Neural progenitor cell (in vitro differentiated cells): ENCODE measurements around the gene TSPAN5. TPM values are rescaled to one million over a fixed set of nuclear protein-coding genes. Genes with fewer than 3 reads are reported as not detected.

Source experiments
- DNase-seq: peaks from one replicate; pipeline ENCODE4 v3.0.0-alpha.2; 2016; ENCODE audit warnings: low spot score
- H2AFZ ChIP-seq: fragments of 200-600 bp; sonication (generic); replicated peaks from 2 replicates; pipeline ENCODE4 v1.6.1; 2016; ENCODE audit warnings: antibody characterized with exemption
- H3F3A ChIP-seq: fragments of 200-600 bp; sonication (generic); 2 replicates; pipeline ENCODE4 v1.6.1; 2016; ENCODE audit warnings: antibody characterized with exemption, low read depth
- H3K27ac ChIP-seq: fragments of 200-600 bp; sonication (generic); 2 replicates; pipeline ENCODE4 v1.5.1; 2016; ENCODE audit warnings: mild to moderate bottlenecking
- H3K27me3 ChIP-seq: fragments of 200-600 bp; sonication (generic); 2 replicates; pipeline ENCODE4 v1.6.1; 2016; ENCODE audit warnings: mild to moderate bottlenecking, moderate library complexity
- H3K36me3 ChIP-seq: fragments of 200-600 bp; sonication (generic); 2 replicates; pipeline ENCODE4 v1.5.1; 2016
- H3K4me1 ChIP-seq: fragments of 200-600 bp; sonication (generic); 2 replicates; pipeline ENCODE4 v1.6.1; 2016; ENCODE audit warnings: mixed run types
- H3K4me2 ChIP-seq: fragments of 200-600 bp; sonication (generic); 2 replicates; pipeline ENCODE4 v1.6.1; 2016
- H3K4me3 ChIP-seq: fragments of 200-600 bp; sonication (generic); 2 replicates; pipeline ENCODE4 v1.5.1; 2016
- H3K79me2 ChIP-seq: fragments of 200-600 bp; sonication (generic); 2 replicates; pipeline ENCODE4 v1.6.1; 2016; ENCODE audit warnings: low read depth
- H3K9ac ChIP-seq: fragments of 200-600 bp; sonication (generic); 2 replicates; pipeline ENCODE4 v1.6.1; 2016
- H3K9me3 ChIP-seq: fragments of 200-600 bp; sonication (generic); 2 replicates; pipeline ENCODE4 v1.5.1; 2016; ENCODE audit warnings: low read depth
- H4K20me1 ChIP-seq: fragments of 200-600 bp; sonication (generic); 2 replicates; pipeline ENCODE4 v1.6.1; 2016; ENCODE audit warnings: low read depth
- H3K27ac Mint-ChIP-seq: 3 replicates; pipeline ENCODE4 v1.8.0; 2021; ENCODE audit warnings: mixed read lengths
- H3K27me3 Mint-ChIP-seq: 2 replicates; pipeline ENCODE4 v1.8.0; 2022; ENCODE audit warnings: low read depth, mild to moderate bottlenecking, inconsistent platforms, moderate library complexity, mixed read lengths; ENCODE audit not compliant: insufficient read depth
- H3K36me3 Mint-ChIP-seq: 3 replicates; pipeline ENCODE4 v1.8.0; 2021; ENCODE audit warnings: mixed read lengths
- H3K4me1 Mint-ChIP-seq: 3 replicates; pipeline ENCODE4 v1.8.0; 2021; ENCODE audit warnings: mixed read lengths
- H3K4me3 Mint-ChIP-seq: 3 replicates; pipeline ENCODE4 v1.8.0; 2021; ENCODE audit warnings: mild to moderate bottlenecking, moderate library complexity, mixed read lengths
- H3K9me3 Mint-ChIP-seq: 3 replicates; pipeline ENCODE4 v1.8.0; 2020; ENCODE audit warnings: mixed read lengths
- CTCF ChIP-seq: fragments of 200-600 bp; sonication (generic); IDR thresholded peaks from 2 replicates; pipeline ENCODE4 v1.5.1; 2017; ENCODE audit warnings: antibody characterized with exemption, mild to moderate bottlenecking
- EZH2 ChIP-seq: fragments of 200-600 bp; sonication (generic); IDR thresholded peaks from 2 replicates; pipeline ENCODE4 v1.6.1; 2017; ENCODE audit warnings: antibody characterized with exemption, mild to moderate bottlenecking, moderate library complexity
- EZH2phosphoT487 ChIP-seq: fragments of 200-600 bp; sonication (generic); IDR thresholded peaks from 2 replicates; pipeline ENCODE4 v1.6.1; 2017; ENCODE audit warnings: antibody characterized with exemption
- total RNA-seq: library from RNA; depleted of rRNA; stranded (reverse); fragments of >200 nt; gene quantifications from 2 replicates; pipeline ENCODE4 v1.2.3, GENCODE V29; 2015; ENCODE audit warnings: low replicate concordance

Gene TSPAN5
- total RNA-seq, 1 donor from 2014 or later: 34.9 TPM

- H3K9ac ChIP-seq: no peak overlapping the region
- TF ChIP-seq CTCF (no peak), EZH2phosphoT487 (no peak), EZH2 (no peak)
- Mint-ChIP-seq H3K4me1 (peaks cover 31% of the 10 kb centered on the region), H3K27me3 (peaks cover 6% of the 10 kb centered on the region), H3K27ac (no peak overlapping the region), H3K4me3 (no peak overlapping the region), H3K36me3 (peaks cover 9% of the 10 kb centered on the region), H3K9me3 (no peaks in the 10 kb centered on the region)
- no peak overlapping the region for H3K4me2 ChIP-seq
- H2AFZ ChIP-seq: no peak overlapping the region
- H3K36me3 ChIP-seq: no peaks in the 10 kb centered on the region
- H3K9me3 ChIP-seq: no peaks in the 10 kb centered on the region
- peaks cover 32% of the 10 kb centered on the region for H3K4me1 ChIP-seq
- peaks cover 15% of the 10 kb centered on the region for H4K20me1 ChIP-seq
- DNase-seq: no peak
- H3K27me3 ChIP-seq: no peaks in the 10 kb centered on the region
- H3F3A ChIP-seq: peaks cover 10% of the 10 kb centered on the region
- H3K79me2 ChIP-seq: peaks cover 29% of the 10 kb centered on the region
- no peak overlapping the region for H3K27ac ChIP-seq
- no peak overlapping the region for H3K4me3 ChIP-seq
These were observed 90.8 kb downstream of the TSPAN5 start for GRCh38 chr4:98567611-98568010.

- Histone ChIP-seq H3K27ac (peak overlapping the region; percentile 7), H3K4me3 (no peak overlapping the region), H2AFZ (no peak overlapping the region), H3K9me3 (no peaks in the 10 kb centered on the region), H3K27me3 (no peaks in the 10 kb centered on the region), H3K9ac (no peak overlapping the region), H3K36me3 (no peaks in the 10 kb centered on the region), H3F3A (peaks cover 10% of the 10 kb centered on the region), H3K4me2 (no peak overlapping the region), H3K4me1 (peaks cover 32% of the 10 kb centered on the region), H3K79me2 (peaks cover 29% of the 10 kb centered on the region), H4K20me1 (peaks cover 15% of the 10 kb centered on the region)
- peak overlapping the region; percentile 3 for H3K27ac Mint-ChIP-seq
- H3K4me3 Mint-ChIP-seq: peak overlapping the region; percentile 37
- peaks cover 27% of the 10 kb centered on the region for H3K4me1 Mint-ChIP-seq
- DNase-seq: no peak
- peaks cover under 1% of the 10 kb centered on the region for H3K27me3 Mint-ChIP-seq
- no peaks in the 10 kb centered on the region for H3K9me3 Mint-ChIP-seq
- no peak for TF ChIP-seq CTCF
- no peak for TF ChIP-seq EZH2phosphoT487
- TF ChIP-seq EZH2: no peak
- H3K36me3 Mint-ChIP-seq: peaks cover 12% of the 10 kb centered on the region
These were observed 91.9 kb downstream of the TSPAN5 start for GRCh38 chr4:98566361-98567008.

- no peak overlapping the region for H3K27ac Mint-ChIP-seq
- no peaks in the 10 kb centered on the region for H3K9me3 Mint-ChIP-seq
- Histone ChIP-seq H3K4me3 (no peak overlapping the region), H3K27ac (peak overlapping the region; percentile 0), H3K4me1 (peaks cover 32% of the 10 kb centered on the region), H3K27me3 (no peaks in the 10 kb centered on the region), H3K9ac (no peak overlapping the region), H2AFZ (no peak overlapping the region), H4K20me1 (peaks cover 15% of the 10 kb centered on the region), H3F3A (peaks cover 10% of the 10 kb centered on the region), H3K9me3 (no peaks in the 10 kb centered on the region), H3K4me2 (no peak overlapping the region), H3K36me3 (no peaks in the 10 kb centered on the region), H3K79me2 (peaks cover 26% of the 10 kb centered on the region)
- H3K27me3 Mint-ChIP-seq: no peaks in the 10 kb centered on the region
- H3K4me1 Mint-ChIP-seq: peaks cover 27% of the 10 kb centered on the region
- TF ChIP-seq EZH2: no peak
- TF ChIP-seq CTCF: no peak
- TF ChIP-seq EZH2phosphoT487: no peak
- no peak overlapping the region for H3K4me3 Mint-ChIP-seq
- H3K36me3 Mint-ChIP-seq: peaks cover 12% of the 10 kb centered on the region
- no peak for DNase-seq
These were observed 92.6 kb downstream of the TSPAN5 start for GRCh38 chr4:98565681-98566301.
